NOMO-1 treated with dmso at 0.1 percent for 144 hours (cell line): ENCODE measurements around the gene PUS1.
"Not testable (repeated sequence)": the region's sequence is repeated elsewhere in the genome, so short reads cannot be mapped to it uniquely, and the experiment has no call there.

ENCODE experiments used
- DNase-seq: peaks from one replicate; lab custom pipeline; 2025; ENCODE audit not compliant: unreplicated experiment; lab: John Stamatoyannopoulos, UW

Gene PUS1

GRCh38 chr12:131928711-131929580 lies at the start of gene PUS1:
TSS of gene PUS1 (plus strand) at chr12:131929276. CDS start at chr12:131929723, 447 bp downstream.
- peak; percentile 87 for DNase-seq

GRCh38 chr12:131882804-131883520 lies 46.1 kb upstream of the PUS1 start:
- no peak for DNase-seq

- no peak for DNase-seq
These were observed 45.6 kb upstream of the PUS1 start for GRCh38 chr12:131883521-131883900.

DNA sequence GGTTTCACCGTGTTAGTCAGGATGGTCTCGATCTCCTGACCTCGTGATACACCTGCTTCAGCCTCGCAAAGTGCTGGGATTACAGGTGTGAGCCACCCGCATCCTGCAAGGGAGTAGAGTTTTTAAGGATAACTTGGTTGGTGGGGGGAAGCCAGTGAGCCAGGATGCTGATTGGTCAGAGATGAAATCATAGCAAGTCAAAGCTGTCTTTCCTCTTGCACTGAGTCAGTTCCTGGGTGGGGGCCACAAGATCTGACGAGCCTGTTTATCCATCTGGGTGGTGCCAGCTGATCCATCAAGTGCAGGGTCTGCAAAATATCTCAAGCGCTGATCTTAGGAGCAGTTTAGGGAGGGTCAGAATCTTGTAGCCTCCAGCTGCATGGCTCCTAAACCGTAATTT lies 44.0 kb upstream of the PUS1 start:
- DNase-seq, result not testable (repeated sequence)

GRCh38 chr12:131885543-131886057 lies 43.5 kb upstream of the PUS1 start:
- DNase-seq, result no peak

- not testable (repeated sequence) for DNase-seq
These were observed 37.4 kb upstream of the PUS1 start for GRCh38 chr12:131891722-131892121.

GRCh38 chr12:131892711-131893604 lies 36.1 kb upstream of the PUS1 start:
- no peak for DNase-seq

GRCh38 chr12:131893605-131894312 lies 35.3 kb upstream of the PUS1 start:
- no peak for DNase-seq

DNA sequence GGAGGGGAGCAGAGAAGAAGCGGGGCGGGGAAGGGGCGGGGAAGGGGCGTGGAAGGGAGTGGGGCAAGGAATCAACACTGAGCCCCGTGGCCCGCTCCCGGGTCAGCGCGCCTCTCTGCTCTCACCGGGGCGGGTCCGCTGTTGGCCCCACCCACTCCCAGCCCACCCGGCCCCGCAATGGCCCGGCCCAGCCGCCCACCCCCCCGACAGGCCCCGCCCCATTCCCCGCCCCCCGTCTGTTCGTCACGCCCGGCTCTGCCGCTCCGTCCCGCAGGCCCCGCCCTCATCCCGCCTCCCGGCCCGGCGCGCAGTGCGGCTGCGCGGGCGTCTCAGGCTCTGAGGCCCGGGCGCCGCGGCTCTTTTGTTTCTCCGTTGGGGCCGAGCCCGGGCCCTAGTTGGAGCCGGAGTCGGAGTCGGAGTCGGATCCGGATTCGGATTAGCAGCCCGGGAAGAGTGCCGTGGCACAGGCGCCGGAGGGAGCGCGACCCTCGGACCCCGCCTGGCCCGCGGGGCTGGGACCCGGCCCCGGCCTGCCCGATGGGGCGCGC lies 34.7 kb upstream of the PUS1 start, which contains the start of gene ULK1:
ULK1 (plus strand) TSS at position 310 of the 548 bp plus-strand sequence. CDS start 380 bp downstream, outside the sequence.
- peak; percentile 82 for DNase-seq

DNA sequence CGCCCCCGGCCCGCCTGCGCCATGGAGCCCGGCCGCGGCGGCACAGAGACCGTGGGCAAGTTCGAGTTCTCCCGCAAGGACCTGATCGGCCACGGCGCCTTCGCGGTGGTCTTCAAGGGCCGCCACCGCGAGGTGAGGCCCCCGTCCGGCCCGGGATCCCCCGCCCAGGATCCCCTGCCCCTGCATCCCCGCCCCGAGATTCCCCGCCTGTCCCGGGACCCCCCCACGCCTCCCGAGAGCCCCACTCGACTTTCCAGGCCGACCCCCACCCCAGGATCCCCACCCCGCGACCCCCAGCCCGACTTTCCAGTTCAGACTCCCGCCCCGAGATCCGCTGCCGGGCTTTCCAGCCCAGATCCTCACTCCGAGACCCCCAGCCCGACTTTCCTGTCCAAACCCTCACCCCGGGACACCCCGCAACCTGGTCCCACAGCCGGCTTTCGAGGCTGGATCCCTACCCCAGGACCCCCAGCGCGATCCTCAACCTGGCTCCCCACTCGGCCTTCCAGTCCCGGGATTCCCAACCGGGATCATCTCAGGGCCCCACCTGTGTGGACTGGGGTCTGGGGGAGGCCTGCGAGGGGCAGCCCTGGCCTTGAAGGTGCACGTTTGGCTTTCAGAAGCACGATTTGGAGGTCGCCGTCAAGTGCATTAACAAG lies 34.0 kb upstream of the PUS1 start:
- no peak for DNase-seq

DNA sequence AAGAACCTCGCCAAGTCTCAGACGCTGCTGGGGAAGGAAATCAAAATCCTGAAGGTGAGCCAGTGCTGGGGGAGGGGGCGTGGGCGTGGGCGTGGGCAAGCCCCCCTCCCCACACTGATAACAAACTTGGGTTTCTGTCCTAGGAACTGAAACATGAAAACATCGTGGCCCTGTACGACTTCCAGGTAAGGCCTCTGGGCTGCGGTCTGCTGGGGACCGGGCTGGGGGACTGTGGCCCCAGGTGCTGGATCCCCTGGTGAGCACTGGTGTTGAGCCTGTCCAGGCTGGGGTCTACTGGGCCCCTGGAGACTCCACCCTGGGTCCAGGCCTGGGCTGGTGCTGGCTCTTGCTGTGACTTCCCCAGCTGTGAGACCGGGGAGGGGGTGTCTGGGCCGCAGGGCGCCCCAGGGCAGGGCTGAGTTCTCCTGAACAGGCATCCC lies 33.4 kb upstream of the PUS1 start:
- no peak for DNase-seq

DNA sequence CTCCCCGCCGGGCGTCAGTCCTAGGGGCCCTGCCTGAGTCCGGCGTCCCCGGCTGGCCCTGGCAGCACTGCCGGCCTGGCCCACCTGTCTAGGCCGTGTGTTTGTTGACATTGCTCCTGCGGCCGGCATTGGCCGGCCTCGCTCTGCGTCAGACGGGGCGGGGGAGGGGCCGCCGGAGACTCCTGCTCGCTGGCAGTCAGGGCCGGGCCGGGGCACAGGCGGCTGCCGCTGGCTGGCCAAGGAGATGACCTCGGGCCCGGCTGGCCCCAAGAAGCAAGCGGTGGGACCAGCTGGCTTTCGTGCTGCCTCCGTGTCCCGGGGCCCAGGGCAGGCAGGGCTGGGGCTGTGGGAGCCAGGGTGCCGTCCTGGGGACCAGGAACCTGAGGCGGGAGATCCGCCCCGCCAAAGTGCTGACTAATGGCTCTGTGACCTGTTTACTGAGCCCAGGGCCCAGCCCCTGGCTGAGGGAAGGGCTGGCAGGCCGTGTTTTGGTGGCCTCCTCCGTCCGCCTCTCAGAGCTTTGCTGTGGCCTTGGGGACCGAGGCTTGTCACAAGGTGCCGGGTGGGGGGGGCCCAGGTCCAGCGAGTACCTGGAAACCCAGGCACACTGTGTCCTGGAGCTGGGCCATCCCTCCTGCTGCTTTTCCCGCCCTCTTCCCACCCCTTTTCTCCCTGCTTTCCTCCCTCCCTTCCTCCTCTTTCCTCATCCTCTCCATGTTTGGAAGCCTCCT lies 32.8 kb upstream of the PUS1 start:
- DNase-seq, result no peak

GRCh38 chr12:131896811-131897270 lies 32.2 kb upstream of the PUS1 start:
- no peak for DNase-seq

DNA sequence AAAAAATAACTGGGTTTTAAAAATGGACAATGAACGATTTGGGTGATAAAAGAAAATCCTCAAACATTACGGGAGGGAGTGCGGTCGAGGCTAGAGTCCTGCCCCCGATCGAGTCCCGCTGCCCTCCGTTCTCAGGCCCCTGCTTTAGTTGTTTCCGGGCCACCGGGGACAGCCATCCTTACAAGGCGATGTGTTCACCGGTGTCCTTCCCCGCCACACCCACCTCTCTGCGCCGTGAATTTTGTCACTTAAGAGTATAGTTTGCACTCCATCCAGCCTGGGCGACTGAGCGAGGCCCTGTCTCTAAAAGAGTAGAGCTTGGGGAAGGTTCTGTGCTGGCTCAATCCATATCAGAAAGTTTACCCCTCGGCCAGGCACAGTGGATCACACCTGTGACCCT lies 31.8 kb upstream of the PUS1 start:
- DNase-seq, result no peak

DNA sequence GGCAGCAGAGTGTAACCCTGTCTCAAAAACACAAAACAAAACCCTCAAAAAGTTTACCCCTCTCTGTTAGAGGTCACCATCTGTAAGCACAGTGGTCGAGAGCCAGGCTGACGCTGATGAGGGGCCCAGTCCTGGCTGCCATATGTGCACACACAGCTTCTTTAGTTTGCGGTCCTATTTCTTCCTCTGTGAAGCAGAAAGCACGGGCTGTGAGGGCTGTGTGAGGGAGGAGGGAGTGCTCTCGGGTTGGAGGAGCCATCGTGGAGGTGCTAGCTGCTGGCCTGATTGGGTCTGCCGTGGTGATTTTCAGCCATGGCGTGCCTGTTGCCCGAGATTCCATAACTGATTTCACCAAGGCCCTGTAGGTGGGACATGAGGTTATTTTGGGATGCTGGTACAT lies 31.2 kb upstream of the PUS1 start:
- DNase-seq, result no peak

GRCh38 chr12:131900397-131900796 lies 28.7 kb upstream of the PUS1 start:
- no peak for DNase-seq

GRCh38 chr12:131901431-131902331 lies 27.4 kb upstream of the PUS1 start:
- DNase-seq, result no peak
